H1 (cell line): Measurements from ENCODE around the gene AGAP1.

Experiments used
- CREB1 ChIP-seq: IDR thresholded peaks from 2 replicates; pipeline ENCODE4 v1.6.1; 2012; ENCODE audit warnings: inconsistent platforms
- CTCF ChIP-seq, 3 experiments: IDR thresholded peaks; 1 replicate in 2 of 3; 2 replicates in 1 of 3; pipeline versions ENCODE4 v1.5.1 to v1.6.1; 2011; ENCODE audit warnings: low read length in 3 of 3, mild to moderate bottlenecking in 3 of 3, inconsistent platforms in 2 of 3, low read depth in 1 of 3, moderate library complexity in 1 of 3; ENCODE audit not compliant: insufficient read depth in 1 of 3; ENCODE audit errors: control extremely low read depth in 1 of 3
- GABPA ChIP-seq: IDR thresholded peaks from 2 replicates; pipeline ENCODE4 v1.6.1; 2011; ENCODE audit warnings: mild to moderate bottlenecking, low read length, moderate library complexity, borderline replicate concordance; ENCODE audit not compliant: insufficient read depth
- NRF1 ChIP-seq: IDR thresholded peaks from 2 replicates; pipeline ENCODE4 v1.6.1; 2011; ENCODE audit warnings: mild to moderate bottlenecking, low read depth, low read length, improper control_type of control experiment
- POLR2A ChIP-seq, 2 experiments: IDR thresholded peaks; 1 replicate in 1 of 2; 2 replicates in 1 of 2; pipeline ENCODE4 v1.6.1; 2011; ENCODE audit warnings: low read depth in 2 of 2, low read length in 2 of 2, mild to moderate bottlenecking in 2 of 2; ENCODE audit errors: control extremely low read depth in 1 of 2
- SP1 ChIP-seq: IDR thresholded peaks from 2 replicates; pipeline ENCODE4 v1.6.1; 2011; ENCODE audit warnings: low read depth, low read length

GRCh38 chr2:235550378-235550760 is 56.5 kb downstream of the AGAP1 start:
- no peak for TF ChIP-seq CTCF (IDR thresholded peaks at IDR 0.05; ENCODE audit: control extremely low read depth in 1 of 3, insufficient read depth in 1 of 3, low read depth in 1 of 3, low read length in 3 of 3)
- TF ChIP-seq CREB1, result no peak
- TF ChIP-seq GABPA, result no peak
- TF ChIP-seq POLR2A (IDR thresholded peaks at IDR 0.05; ENCODE audit: control extremely low read depth in 1 of 2, low read depth in 2 of 2, low read length in 2 of 2), result no peak
- TF ChIP-seq NRF1, result no peak
- TF ChIP-seq SP1, result no peak
